HuH-7.5 (cell line): ENCODE results near the gene ARHGAP45.
A peak's percentile ranks its signal among the peaks of the same experiment; 100 is the strongest.

Experiments used
- DNase-seq: peaks from one replicate; pipeline ENCODE4 v3.0.0; 2011; ENCODE audit warnings: low spot score

The ARHGAP45 gene

DNA sequence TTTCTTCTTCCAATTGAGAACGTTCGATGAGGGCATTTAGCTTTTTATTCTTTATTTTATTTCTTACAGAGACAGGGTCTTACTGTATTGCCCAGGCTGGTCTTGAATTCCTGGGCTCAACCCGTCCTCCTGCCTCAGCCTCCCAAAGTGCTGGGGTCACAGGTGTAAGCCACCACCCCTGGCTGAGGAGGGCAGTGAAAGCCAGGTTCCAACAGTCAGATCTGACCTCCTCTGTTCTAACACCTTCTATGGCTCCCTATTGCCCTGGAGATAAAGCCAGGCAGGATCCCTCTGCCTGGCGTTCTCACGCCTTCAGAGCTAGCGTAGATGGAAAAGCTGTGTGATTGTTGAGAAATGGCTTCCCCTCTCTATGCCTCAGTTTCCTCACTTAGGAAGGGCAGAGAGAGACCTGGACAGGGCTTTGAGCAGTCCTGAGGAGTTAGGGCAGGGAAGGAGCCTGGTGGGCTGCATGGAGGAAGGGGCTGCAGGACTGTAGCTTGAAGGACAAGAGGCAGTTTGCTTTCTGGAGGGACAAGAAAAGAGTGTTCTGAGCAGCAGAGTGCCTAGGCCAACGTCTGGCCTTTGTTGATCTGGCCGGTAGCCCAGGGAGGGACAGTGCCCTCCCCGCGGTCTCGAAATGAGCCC lies 5.5 kb downstream of the ARHGAP45 start:
- no peak for DNase-seq

DNA sequence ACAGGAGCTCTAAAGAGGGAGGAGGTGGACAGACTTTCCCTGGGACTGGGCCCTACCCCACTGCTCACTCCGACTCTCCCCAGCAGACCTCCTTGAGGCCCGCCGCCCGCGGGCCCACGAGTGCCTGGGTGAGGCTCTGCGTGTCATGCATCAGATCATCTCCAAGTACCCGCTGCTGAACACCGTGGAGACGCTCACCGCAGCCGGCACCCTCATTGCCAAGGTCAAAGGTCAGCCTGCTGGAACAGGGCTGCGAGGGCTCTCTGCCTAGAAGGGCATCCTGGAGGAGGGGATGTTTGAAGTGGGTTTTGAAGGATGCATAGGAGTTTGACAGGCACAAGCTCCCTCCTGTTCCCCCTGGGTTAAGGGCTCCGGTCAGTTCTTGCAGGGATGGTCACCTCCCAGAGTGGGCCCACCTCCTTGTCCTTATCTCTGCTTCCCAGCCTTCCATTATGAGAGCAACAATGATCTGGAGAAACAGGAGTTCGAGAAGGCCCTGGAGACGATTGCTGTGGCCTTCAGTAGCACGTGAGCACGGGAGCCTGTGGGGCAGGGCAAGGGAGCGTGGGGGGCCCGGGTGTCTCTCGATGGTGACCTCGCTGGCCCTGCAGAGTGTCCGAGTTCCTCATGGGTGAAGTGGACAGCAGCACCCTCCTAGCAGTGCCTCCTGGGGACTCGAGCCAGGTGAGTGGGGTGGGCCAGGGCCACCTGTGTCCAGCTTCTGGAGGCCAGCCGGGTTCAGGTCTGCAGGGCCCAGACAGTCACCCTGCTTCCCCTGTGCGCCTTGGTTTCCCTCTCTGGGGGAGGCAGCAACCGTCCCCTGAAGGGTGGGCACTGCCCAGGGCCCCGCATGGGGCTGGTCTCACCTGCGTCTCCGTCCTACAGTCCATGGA lies 6.3 kb downstream of the ARHGAP45 start:
- DNase-seq, result no peak

- DNase-seq, result no peak
Observed at GRCh38 chr19:1073956-1074517, 7.1 kb downstream of the ARHGAP45 start.

GRCh38 chr19:1074544-1075283 lies 7.7 kb downstream of the ARHGAP45 start:
- DNase-seq, result peak; percentile 99

GRCh38 chr19:1076046-1076386 lies 9.0 kb downstream of the ARHGAP45 start:
- no peak for DNase-seq

DNA sequence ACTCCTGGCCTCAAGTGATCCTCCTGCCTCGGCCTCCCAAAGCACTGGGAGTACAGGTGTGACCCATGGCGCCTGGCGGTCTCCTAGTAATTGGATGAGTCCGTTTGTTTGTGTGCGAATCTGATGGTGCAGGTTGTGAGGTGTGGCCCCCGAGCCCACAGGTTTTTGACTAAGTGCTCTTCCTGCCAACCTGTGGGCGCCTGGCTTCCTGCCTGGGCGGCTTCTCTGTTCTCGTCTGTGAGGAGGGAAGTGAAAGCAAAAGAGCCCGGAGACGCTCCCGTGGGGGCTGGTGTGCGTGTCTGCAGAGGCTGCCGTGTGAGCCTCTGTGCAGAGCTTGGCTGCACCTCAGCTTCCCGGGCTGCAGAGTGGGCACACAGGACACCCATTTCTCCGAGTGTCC lies 10.0 kb downstream of the ARHGAP45 start:
- DNase-seq, result no peak

DNA sequence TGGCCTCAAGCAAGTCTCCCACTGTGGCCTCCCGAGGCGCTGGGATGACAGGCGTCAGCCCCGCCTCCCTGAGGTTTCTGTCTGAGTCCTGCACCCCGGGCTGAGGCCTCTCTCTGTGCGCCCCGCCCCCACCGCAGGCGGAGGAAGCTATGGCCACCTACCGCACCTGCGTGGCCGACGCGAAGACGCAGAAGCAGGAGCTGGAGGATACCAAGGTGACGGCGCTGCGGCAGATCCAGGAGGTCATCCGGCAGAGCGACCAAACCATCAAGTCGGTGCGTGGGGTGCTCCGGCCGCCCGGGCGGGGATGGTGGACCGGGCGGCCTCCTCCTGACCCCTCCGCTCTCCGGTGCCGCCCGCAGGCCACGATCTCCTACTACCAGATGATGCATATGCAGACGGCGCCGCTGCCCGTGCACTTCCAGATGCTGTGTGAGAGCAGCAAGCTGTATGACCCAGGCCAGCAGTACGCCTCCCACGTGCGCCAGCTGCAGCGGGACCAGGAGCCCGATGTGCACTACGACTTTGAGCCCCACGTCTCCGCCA lies 12.7 kb downstream of the ARHGAP45 start:
- DNase-seq, result no peak

DNA sequence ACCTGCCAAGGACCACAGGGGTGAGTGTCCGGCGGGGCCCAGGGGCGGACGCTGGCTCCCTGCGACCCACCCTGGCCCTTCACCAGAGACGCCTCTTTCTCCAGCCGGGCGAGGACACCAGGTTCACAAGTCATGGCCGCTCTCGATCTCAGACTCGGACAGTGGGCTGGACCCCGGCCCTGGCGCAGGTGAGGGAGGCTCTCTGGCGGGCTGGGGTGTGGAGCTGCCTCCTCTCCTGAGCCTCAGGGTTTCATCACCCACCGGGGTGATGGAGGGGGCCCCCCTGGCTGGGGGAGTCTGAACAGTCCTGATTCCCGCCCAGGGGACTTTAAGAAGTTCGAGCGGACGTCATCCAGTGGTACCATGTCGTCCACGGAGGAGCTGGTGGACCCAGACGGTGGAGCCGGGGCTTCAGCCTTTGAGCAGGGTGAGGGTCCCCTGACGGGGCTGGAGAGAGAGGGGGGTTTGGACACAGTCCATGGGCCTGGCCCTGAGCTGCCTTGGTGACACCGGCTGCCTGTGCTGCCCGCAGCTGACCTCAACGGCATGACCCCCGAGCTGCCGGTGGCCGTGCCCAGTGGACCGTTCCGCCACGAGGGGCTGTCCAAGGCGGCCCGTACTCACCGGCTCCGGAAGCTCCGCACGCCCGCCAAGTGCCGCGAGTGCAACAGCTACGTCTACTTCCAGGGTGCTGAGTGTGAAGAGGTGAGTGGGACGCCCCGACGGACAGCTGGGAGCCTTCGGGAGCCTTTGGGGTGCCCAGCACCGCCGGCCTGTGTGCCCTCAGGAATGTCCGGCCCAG lies 13.6 kb downstream of the ARHGAP45 start:
- DNase-seq, result no peak

- DNase-seq, result no peak
Observed at GRCh38 chr19:1081301-1082164, 14.6 kb downstream of the ARHGAP45 start.

GRCh38 chr19:1082165-1082927 lies 15.4 kb downstream of the ARHGAP45 start:
- peak; percentile 98 for DNase-seq

- DNase-seq, result no peak
Observed at GRCh38 chr19:1082928-1083816, 16.2 kb downstream of the ARHGAP45 start.

- no peak for DNase-seq
Observed at GRCh38 chr19:1084024-1084868, 17.3 kb downstream of the ARHGAP45 start.

- no peak for DNase-seq
Observed at GRCh38 chr19:1085053-1085658, 18.2 kb downstream of the ARHGAP45 start.

- DNase-seq, result no peak
Observed at GRCh38 chr19:1085676-1086442, 18.9 kb downstream of the ARHGAP45 start.

DNA sequence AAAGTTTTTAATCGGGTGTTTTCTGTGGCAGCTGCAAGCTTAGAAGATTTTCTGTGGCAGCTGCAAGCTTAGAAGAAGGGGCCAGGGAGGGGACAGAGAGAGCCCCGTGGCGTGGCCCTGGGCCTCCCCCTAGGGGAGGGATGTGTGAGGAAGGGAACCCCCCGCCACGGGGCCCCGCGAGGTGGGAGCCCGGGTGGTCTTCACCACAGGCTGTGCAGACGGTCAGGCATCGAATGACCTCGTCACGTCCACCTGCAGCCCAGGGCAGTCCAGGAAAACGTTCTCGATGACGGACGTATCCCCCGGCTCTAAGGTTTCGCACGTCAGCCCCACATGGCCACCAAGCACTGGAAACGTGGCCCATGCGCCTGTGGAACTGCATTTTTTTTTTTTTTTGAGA lies 19.6 kb downstream of the ARHGAP45 start:
- no peak for DNase-seq

GRCh38 chr19:1087813-1088415 lies 20.9 kb downstream of the ARHGAP45 start:
- no peak for DNase-seq
